GM23338 (cell line): ENCODE data around the gene CCDC50. TPM values are rescaled to one million over a fixed set of nuclear protein-coding genes. Genes with fewer than 3 reads are reported as not detected.

ENCODE experiments used
- ATAC-seq: fragments of 200-7000 bp; cut with Tn5 transposase; 3 replicates; pipeline ENCODE4 v1.9.1; 2020
- DNase-seq: peaks from one replicate; pipeline ENCODE4 v3.0.0-alpha.2; 2015; ENCODE audit warnings: low spot score
- H2AFZ ChIP-seq: fragments of 200-600 bp; sonication (generic); 2 replicates; pipeline ENCODE4 v1.8.0; 2016; ENCODE audit warnings: antibody characterized with exemption, mild to moderate bottlenecking, moderate library complexity
- H3F3A ChIP-seq: fragments of 200-600 bp; sonication (generic); replicated peaks from 2 replicates; pipeline ENCODE4 v1.8.0; 2017; ENCODE audit warnings: antibody characterized with exemption, mixed run types, low read depth
- H3K27ac ChIP-seq: fragments of 200-600 bp; sonication (generic); 2 replicates; pipeline ENCODE4 v1.6.1; 2016; ENCODE audit warnings: low read depth
- H3K27me3 ChIP-seq: fragments of 200-600 bp; sonication (generic); 2 replicates; pipeline ENCODE4 v1.8.0; 2016; ENCODE audit warnings: mild to moderate bottlenecking, mixed run types, moderate library complexity; ENCODE audit not compliant: insufficient read depth
- H3K36me3 ChIP-seq: fragments of 200-600 bp; sonication (generic); 2 replicates; pipeline ENCODE4 v1.8.0; 2016; ENCODE audit warnings: mild to moderate bottlenecking; ENCODE audit not compliant: insufficient read depth
- H3K4me1 ChIP-seq: fragments of 200-600 bp; sonication (generic); 2 replicates; pipeline ENCODE4 v1.8.0; 2016; ENCODE audit warnings: mild to moderate bottlenecking, moderate library complexity; ENCODE audit not compliant: insufficient read depth
- H3K4me2 ChIP-seq: fragments of 200-600 bp; sonication (generic); 2 replicates; pipeline ENCODE4 v1.7.1; 2017; ENCODE audit warnings: mixed run types
- H3K4me3 ChIP-seq: fragments of 200-600 bp; sonication (generic); 2 replicates; pipeline ENCODE4 v1.6.1; 2016; ENCODE audit warnings: mixed run types
- H3K79me2 ChIP-seq: fragments of 200-600 bp; sonication (generic); replicated peaks from 2 replicates; pipeline ENCODE4 v1.8.0; 2017; ENCODE audit warnings: mild to moderate bottlenecking; ENCODE audit not compliant: insufficient read depth
- H3K9me2 ChIP-seq: fragments of 200-600 bp; sonication (generic); 2 replicates; pipeline ENCODE4 v1.8.0; 2017; ENCODE audit not compliant: insufficient read depth
- H4K20me1 ChIP-seq: fragments of 200-600 bp; sonication (generic); replicated peaks from 2 replicates; pipeline ENCODE4 v1.8.0; 2017; ENCODE audit warnings: mild to moderate bottlenecking; ENCODE audit not compliant: insufficient read depth
- H3K27ac Mint-ChIP-seq: 2 replicates; pipeline ENCODE4 v1.8.0; 2020; ENCODE audit warnings: inconsistent platforms, mild to moderate bottlenecking, moderate library complexity, mixed read lengths
- H3K27me3 Mint-ChIP-seq: 3 replicates; pipeline ENCODE4 v1.8.0; 2022; ENCODE audit warnings: low read depth, mild to moderate bottlenecking, moderate library complexity, mixed read lengths, inconsistent platforms; ENCODE audit not compliant: insufficient read depth, poor library complexity
- H3K36me3 Mint-ChIP-seq: 3 replicates; pipeline ENCODE4 v1.8.0; 2021; ENCODE audit warnings: low read depth, mild to moderate bottlenecking, inconsistent platforms, moderate library complexity, mixed read lengths
- H3K4me1 Mint-ChIP-seq: 3 replicates; pipeline ENCODE4 v1.8.0; 2020; ENCODE audit warnings: mild to moderate bottlenecking, inconsistent platforms, mixed read lengths
- H3K4me3 Mint-ChIP-seq: 3 replicates; pipeline ENCODE4 v1.8.0; 2021; ENCODE audit warnings: moderate library complexity, mild to moderate bottlenecking, inconsistent platforms, mixed read lengths
- H3K9me3 Mint-ChIP-seq: 3 replicates; pipeline ENCODE4 v1.8.0; 2020; ENCODE audit warnings: moderate library complexity, mild to moderate bottlenecking, inconsistent platforms, mixed read lengths
- CREB1 ChIP-seq: fragments of 250-450 bp; sonication (Bioruptor Pico); IDR thresholded peaks from 2 replicates; pipeline ENCODE4 v1.5.0; 2020; ENCODE audit warnings: low read depth, mild to moderate bottlenecking, moderate library complexity
- NANOG ChIP-seq: IDR thresholded peaks from 2 replicates; pipeline ENCODE4 v1.6.1; 2016; ENCODE audit warnings: antibody characterized with exemption, borderline replicate concordance
- POLR2AphosphoS5 ChIP-seq: IDR thresholded peaks from 2 replicates; pipeline ENCODE4 v1.6.1; 2016; ENCODE audit warnings: antibody characterized with exemption, low read depth
- STAT1 ChIP-seq: IDR thresholded peaks from one replicate; pipeline ENCODE4 v1.6.1; 2016; ENCODE audit warnings: antibody characterized with exemption; ENCODE audit not compliant: unreplicated experiment
- polyA plus RNA-seq: library from polyadenylated mRNA; unstranded; fragments of >200 nt; fragmentation: Nextera tagmentation; extraction: Ambion mirVana; gene quantifications from 2 replicates; pipeline ENCODE4 v1.2.1, GENCODE V29; 2016
- total RNA-seq: library from RNA; depleted of rRNA; stranded (reverse); fragments of >200 nt; shearing (Covaris generic); gene quantifications from 2 replicates; pipeline ENCODE4 v1.2.3, GENCODE V29; 2014
- TF ChIP-seq, protein P1 (sequence below): fragments of 250-450 bp; sonication (Bioruptor Pico); IDR thresholded peaks from 2 replicates; pipeline ENCODE4 v1.5.0; 2020; ENCODE audit warnings: mild to moderate bottlenecking, moderate library complexity
- TF ChIP-seq, protein P2 (sequence below), 2 experiments: fragments of 200-600 bp in 1 of 2; sonication (generic) in 1 of 2; conservative IDR thresholded peaks; 2 replicates each; pipeline versions ENCODE4 v1.5.1 to v1.6.1; 2016 to 2017; ENCODE audit warnings: antibody characterized with exemption in 2 of 2, low read depth in 2 of 2, mild to moderate bottlenecking in 2 of 2, moderate library complexity in 1 of 2

CCDC50 gene
- total and polyA plus RNA-seq, 2 experiments from 2014 or later: 22.4 to 25.4 TPM

DNA sequence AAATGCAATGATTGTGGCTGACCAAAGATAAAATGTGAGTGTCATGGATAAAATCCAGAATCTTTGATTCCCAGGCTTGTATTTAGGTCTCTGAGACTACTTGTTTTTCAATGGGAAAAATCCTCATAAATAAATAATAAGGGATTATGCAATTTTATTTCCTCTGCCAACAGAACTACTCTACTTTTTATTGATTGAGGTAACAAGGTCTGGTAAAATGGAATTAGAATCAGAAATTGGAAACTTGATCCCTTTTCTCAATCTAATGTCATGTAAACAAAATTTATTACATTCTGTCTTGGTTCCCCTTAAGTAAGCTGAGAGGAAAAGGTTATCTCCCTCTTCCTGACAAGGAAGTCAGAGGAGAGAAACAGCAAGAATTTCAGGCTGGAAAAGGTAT is 48.3 kb upstream of the CCDC50 start:
- Histone ChIP-seq H3K36me3 (no peaks in the 10 kb centered on the region), H3K9me2 (no peaks in the 10 kb centered on the region), H4K20me1 (no peaks in the 10 kb centered on the region), H3K4me2 (no peak overlapping the region), H3K27me3 (no peaks in the 10 kb centered on the region), H3K27ac (no peak overlapping the region), H3K79me2 (no peaks in the 10 kb centered on the region), H2AFZ (no peak overlapping the region), H3F3A (no peaks in the 10 kb centered on the region), H3K4me3 (no peak overlapping the region), H3K4me1 (no peaks in the 10 kb centered on the region)
- Mint-ChIP-seq H3K27me3 (no peaks in the 10 kb centered on the region), H3K9me3 (no peaks in the 10 kb centered on the region), H3K27ac (no peak overlapping the region), H3K36me3 (no peaks in the 10 kb centered on the region), H3K4me3 (no peak overlapping the region), H3K4me1 (no peaks in the 10 kb centered on the region; the same call in 2 of the 3 replicates)
- ATAC-seq: no peak
- TF ChIP-seq POLR2AphosphoS5 (no peak), CREB1 (CRISPR knock-in tag) (no peak), NANOG (no peak), STAT1 (no peak)
- TF ChIP-seq, protein P1, sequence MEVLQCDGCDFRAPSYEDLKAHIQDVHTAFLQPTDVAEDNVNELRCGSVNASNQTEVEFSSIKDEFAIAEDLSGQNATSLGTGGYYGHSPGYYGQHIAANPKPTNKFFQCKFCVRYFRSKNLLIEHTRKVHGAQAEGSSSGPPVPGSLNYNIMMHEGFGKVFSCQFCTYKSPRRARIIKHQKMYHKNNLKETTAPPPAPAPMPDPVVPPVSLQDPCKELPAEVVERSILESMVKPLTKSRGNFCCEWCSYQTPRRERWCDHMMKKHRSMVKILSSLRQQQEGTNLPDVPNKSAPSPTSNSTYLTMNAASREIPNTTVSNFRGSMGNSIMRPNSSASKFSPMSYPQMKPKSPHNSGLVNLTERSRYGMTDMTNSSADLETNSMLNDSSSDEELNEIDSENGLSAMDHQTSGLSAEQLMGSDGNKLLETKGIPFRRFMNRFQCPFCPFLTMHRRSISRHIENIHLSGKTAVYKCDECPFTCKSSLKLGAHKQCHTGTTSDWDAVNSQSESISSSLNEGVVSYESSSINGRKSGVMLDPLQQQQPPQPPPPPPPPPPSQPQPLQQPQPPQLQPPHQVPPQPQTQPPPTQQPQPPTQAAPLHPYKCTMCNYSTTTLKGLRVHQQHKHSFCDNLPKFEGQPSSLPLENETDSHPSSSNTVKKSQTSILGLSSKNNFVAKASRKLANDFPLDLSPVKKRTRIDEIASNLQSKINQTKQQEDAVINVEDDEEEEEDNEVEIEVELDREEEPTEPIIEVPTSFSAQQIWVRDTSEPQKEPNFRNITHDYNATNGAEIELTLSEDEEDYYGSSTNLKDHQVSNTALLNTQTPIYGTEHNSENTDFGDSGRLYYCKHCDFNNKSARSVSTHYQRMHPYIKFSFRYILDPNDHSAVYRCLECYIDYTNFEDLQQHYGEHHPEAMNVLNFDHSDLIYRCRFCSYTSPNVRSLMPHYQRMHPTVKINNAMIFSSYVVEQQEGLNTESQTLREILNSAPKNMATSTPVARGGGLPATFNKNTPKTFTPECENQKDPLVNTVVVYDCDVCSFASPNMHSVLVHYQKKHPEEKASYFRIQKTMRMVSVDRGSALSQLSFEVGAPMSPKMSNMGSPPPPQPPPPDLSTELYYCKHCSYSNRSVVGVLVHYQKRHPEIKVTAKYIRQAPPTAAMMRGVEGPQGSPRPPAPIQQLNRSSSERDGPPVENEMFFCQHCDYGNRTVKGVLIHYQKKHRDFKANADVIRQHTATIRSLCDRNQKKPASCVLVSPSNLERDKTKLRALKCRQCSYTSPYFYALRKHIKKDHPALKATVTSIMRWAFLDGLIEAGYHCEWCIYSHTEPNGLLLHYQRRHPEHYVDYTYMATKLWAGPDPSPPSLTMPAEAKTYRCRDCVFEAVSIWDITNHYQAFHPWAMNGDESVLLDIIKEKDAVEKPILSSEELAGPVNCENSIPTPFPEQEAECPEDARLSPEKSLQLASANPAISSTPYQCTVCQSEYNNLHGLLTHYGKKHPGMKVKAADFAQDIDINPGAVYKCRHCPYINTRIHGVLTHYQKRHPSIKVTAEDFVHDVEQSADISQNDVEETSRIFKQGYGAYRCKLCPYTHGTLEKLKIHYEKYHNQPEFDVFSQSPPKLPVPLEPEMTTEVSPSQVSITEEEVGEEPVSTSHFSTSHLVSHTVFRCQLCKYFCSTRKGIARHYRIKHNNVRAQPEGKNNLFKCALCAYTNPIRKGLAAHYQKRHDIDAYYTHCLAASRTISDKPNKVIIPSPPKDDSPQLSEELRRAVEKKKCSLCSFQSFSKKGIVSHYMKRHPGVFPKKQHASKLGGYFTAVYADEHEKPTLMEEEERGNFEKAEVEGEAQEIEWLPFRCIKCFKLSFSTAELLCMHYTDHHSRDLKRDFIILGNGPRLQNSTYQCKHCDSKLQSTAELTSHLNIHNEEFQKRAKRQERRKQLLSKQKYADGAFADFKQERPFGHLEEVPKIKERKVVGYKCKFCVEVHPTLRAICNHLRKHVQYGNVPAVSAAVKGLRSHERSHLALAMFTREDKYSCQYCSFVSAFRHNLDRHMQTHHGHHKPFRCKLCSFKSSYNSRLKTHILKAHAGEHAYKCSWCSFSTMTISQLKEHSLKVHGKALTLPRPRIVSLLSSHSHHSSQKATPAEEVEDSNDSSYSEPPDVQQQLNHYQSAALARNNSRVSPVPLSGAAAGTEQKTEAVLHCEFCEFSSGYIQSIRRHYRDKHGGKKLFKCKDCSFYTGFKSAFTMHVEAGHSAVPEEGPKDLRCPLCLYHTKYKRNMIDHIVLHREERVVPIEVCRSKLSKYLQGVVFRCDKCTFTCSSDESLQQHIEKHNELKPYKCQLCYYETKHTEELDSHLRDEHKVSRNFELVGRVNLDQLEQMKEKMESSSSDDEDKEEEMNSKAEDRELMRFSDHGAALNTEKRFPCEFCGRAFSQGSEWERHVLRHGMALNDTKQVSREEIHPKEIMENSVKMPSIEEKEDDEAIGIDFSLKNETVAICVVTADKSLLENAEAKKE: no peak
- TF ChIP-seq, protein P2, sequence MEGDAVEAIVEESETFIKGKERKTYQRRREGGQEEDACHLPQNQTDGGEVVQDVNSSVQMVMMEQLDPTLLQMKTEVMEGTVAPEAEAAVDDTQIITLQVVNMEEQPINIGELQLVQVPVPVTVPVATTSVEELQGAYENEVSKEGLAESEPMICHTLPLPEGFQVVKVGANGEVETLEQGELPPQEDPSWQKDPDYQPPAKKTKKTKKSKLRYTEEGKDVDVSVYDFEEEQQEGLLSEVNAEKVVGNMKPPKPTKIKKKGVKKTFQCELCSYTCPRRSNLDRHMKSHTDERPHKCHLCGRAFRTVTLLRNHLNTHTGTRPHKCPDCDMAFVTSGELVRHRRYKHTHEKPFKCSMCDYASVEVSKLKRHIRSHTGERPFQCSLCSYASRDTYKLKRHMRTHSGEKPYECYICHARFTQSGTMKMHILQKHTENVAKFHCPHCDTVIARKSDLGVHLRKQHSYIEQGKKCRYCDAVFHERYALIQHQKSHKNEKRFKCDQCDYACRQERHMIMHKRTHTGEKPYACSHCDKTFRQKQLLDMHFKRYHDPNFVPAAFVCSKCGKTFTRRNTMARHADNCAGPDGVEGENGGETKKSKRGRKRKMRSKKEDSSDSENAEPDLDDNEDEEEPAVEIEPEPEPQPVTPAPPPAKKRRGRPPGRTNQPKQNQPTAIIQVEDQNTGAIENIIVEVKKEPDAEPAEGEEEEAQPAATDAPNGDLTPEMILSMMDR (conservative IDR thresholded peaks at IDR 0.05; ENCODE audit: low read depth in 2 of 2): no peak
- no peak for DNase-seq
